Upper lobe of right lung (tissue), 1 donor: ENCODE data around the gene SCUBE2. TPM values are rescaled to one million over a fixed set of nuclear protein-coding genes. Genes with fewer than 3 reads are reported as not detected.

Source experiments
- ATAC-seq: fragments of 200-7000 bp; cut with Tn5 transposase; one replicate; pipeline ENCODE4 v1.9.1; 2020; ENCODE audit warnings: mild to moderate bottlenecking, moderate library complexity
- DNase-seq: peaks from one replicate; pipeline ENCODE4 v3.0.0-alpha.2; 2020
- H3K27ac ChIP-seq: fragments of 200-600 bp; one replicate; pipeline ENCODE4 v1.8.0; 2022
- H3K27me3 ChIP-seq: fragments of 200-600 bp; one replicate; pipeline ENCODE4 v1.8.0; 2022; ENCODE audit warnings: mild to moderate bottlenecking
- H3K36me3 ChIP-seq: fragments of 200-600 bp; one replicate; pipeline ENCODE4 v1.8.0; 2022
- H3K4me1 ChIP-seq: fragments of 200-600 bp; one replicate; pipeline ENCODE4 v1.8.0; 2022
- H3K4me3 ChIP-seq: fragments of 200-600 bp; one replicate; pipeline ENCODE4 v1.8.0; 2022; ENCODE audit warnings: mild to moderate bottlenecking
- H3K9me3 ChIP-seq: fragments of 200-600 bp; one replicate; pipeline ENCODE4 v1.8.0; 2022
- CTCF ChIP-seq: fragments of 200-600 bp; IDR thresholded peaks from one replicate; pipeline ENCODE4 v1.8.0; 2022; ENCODE audit warnings: antibody characterized with exemption
- intact Hi-C: fragments of 100-400 bp; cut with DNase I; formaldehyde crosslinking; loops from one replicate; pipeline ENCODE4 v1.11.0; 2022
- total RNA-seq: library from RNA; stranded (reverse); fragmentation: NEBNext Ultra II Directional; extraction: Animal tissue kit (Norgen Biotek cat#: 25700); gene quantifications from one replicate; pipeline ENCODE4 v1.2.1, GENCODE V29; 2021
- donor health status: DM: no; HTN: yes; CAD: no; lungs with severe emphysema.

Gene SCUBE2
- total RNA-seq, 1 donor from 2014 or later: 9.9 TPM

DNA sequence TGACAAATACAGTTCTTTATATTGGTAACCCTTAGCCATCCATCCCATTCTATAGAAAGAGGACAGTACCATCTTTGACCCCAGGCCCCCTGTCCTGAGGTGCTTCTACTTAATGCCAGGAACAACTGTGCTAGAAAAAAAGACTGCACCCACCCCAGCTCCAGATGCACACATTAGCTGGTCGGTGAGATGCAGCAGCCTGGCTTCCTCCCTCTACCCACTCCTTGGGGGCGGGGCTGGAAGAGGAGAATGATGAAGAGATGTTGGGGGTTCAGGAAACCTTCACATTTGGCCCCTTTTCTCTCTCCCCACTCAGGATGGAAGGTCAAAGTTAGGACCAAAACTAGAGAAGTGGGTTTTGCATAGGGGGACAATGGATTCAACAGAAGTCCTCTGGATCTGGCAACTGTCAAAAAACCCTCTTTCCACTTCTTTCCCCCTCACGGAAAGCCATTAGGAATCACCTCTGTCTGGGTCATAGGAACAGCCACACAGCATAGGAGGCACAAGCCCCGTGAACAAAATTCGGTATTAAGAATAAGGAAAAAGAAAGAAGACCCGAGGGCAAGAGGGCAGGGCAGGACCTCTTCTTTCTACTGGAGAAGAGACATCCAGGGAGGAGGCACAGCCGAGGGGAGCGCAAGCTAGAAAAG, 88.4 kb downstream of the SCUBE2 start:
- H3K36me3 ChIP-seq: no peaks in the 10 kb centered on the region
- no peaks in the 10 kb centered on the region for H3K9me3 ChIP-seq
- no peak for TF ChIP-seq CTCF
- no peak overlapping the region for H3K27ac ChIP-seq
- peaks cover 33% of the 10 kb centered on the region for H3K27me3 ChIP-seq
- ATAC-seq (no peak), DNase-seq (no peak)
- intact Hi-C loops: no loop called here
- peak overlapping the region; percentile 52 for H3K4me3 ChIP-seq
- peaks cover 19% of the 10 kb centered on the region for H3K4me1 ChIP-seq

- Histone ChIP-seq H3K9me3 (no peaks in the 10 kb centered on the region), H3K4me3 (no peak overlapping the region), H3K27me3 (peaks cover 33% of the 10 kb centered on the region), H3K4me1 (peaks cover 19% of the 10 kb centered on the region), H3K27ac (no peak overlapping the region), H3K36me3 (no peaks in the 10 kb centered on the region)
- TF ChIP-seq CTCF: no peak
- intact Hi-C loops: no loop called here
- DNase-seq: no peak
- ATAC-seq: peak; percentile 85
Measured at GRCh38 chr11:9001736-9002135, 89.7 kb downstream of the SCUBE2 start.

- Histone ChIP-seq H3K4me1 (peaks cover 4% of the 10 kb centered on the region), H3K36me3 (no peaks in the 10 kb centered on the region), H3K27ac (no peak overlapping the region), H3K27me3 (peaks cover 25% of the 10 kb centered on the region), H3K4me3 (no peak overlapping the region), H3K9me3 (no peaks in the 10 kb centered on the region)
- no peak for ATAC-seq
- intact Hi-C loops: no loop called here
- TF ChIP-seq CTCF: no peak
- DNase-seq: no peak
Measured at GRCh38 chr11:8998017-8998416, 93.4 kb downstream of the SCUBE2 start.

- H3K4me3 ChIP-seq: no peak overlapping the region
- ATAC-seq: no peak
- no peak overlapping the region for H3K27ac ChIP-seq
- DNase-seq: no peak
- no peaks in the 10 kb centered on the region for H3K4me1 ChIP-seq
- no peaks in the 10 kb centered on the region for H3K9me3 ChIP-seq
- H3K36me3 ChIP-seq: no peaks in the 10 kb centered on the region
- peaks cover 19% of the 10 kb centered on the region for H3K27me3 ChIP-seq
- no peak for TF ChIP-seq CTCF
- intact Hi-C loops: no loop called here
Measured at GRCh38 chr11:8997451-8997850, 93.9 kb downstream of the SCUBE2 start.

DNA sequence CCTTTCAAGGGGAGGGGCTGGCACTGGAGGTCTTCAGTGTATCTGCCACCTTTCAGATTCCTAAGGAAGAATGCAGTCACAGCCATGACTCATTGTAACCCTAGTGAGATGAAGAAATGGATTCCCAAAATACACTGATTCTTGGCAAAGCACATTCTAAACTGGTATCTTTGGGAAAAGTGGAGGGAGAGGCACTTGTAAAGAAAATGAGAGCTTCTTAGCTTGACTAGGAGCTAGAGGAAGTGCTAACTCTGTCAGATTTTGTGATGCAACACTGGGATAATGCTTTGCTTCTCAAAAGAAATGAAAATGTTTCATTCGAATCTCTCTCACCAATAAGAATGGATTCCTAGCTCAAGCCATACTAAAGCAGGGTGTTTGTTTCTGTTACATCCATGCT, 101.9 kb downstream of the SCUBE2 start:
- intact Hi-C loops: no loop called here
- DNase-seq (no peak), ATAC-seq (no peak)
- no peak overlapping the region for H3K4me3 ChIP-seq
- no peaks in the 10 kb centered on the region for H3K4me1 ChIP-seq
- TF ChIP-seq CTCF: no peak
- no peaks in the 10 kb centered on the region for H3K27me3 ChIP-seq
- H3K27ac ChIP-seq: no peak overlapping the region
- no peaks in the 10 kb centered on the region for H3K36me3 ChIP-seq
- no peaks in the 10 kb centered on the region for H3K9me3 ChIP-seq
